ENCODE measurements around the gene HBA1. TPM values are rescaled to one million over a fixed set of nuclear protein-coding genes. Genes with fewer than 3 reads are reported as not detected.
"Not testable (repeated sequence)": the region's sequence is repeated elsewhere in the genome, so short reads cannot be mapped to it uniquely, and the experiment has no call there.

Gene HBA1
- total RNA-seq, result not detected in 2 replicates

DNA sequence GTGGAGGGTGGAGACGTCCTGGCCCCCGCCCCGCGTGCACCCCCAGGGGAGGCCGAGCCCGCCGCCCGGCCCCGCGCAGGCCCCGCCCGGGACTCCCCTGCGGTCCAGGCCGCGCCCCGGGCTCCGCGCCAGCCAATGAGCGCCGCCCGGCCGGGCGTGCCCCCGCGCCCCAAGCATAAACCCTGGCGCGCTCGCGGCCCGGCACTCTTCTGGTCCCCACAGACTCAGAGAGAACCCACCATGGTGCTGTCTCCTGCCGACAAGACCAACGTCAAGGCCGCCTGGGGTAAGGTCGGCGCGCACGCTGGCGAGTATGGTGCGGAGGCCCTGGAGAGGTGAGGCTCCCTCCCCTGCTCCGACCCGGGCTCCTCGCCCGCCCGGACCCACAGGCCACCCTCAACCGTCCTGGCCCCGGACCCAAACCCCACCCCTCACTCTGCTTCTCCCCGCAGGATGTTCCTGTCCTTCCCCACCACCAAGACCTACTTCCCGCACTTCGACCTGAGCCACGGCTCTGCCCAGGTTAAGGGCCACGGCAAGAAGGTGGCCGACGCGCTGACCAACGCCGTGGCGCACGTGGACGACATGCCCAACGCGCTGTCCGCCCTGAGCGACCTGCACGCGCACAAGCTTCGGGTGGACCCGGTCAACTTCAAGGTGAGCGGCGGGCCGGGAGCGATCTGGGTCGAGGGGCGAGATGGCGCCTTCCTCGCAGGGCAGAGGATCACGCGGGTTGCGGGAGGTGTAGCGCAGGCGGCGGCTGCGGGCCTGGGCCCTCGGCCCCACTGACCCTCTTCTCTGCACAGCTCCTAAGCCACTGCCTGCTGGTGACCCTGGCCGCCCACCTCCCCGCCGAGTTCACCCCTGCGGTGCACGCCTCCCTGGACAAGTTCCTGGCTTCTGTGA lies at the start of gene HBA1:
Gene HBA1, plus strand, starts transcription at position 204 of the 906 bp plus-strand sequence. Its CDS starts 37 bp downstream, at position 241.
- DNase-seq (ENCODE audit: low read depth in 2 of 2), result not testable (repeated sequence)

GRCh38 chr16:129075-129474 lies 47.4 kb upstream of the HBA1 start:
- no peak for DNase-seq (ENCODE audit: low read depth in 2 of 2)

- no peak for DNase-seq (ENCODE audit: low read depth in 2 of 2)
These were observed 45.8 kb upstream of the HBA1 start for GRCh38 chr16:130533-131173.

DNA sequence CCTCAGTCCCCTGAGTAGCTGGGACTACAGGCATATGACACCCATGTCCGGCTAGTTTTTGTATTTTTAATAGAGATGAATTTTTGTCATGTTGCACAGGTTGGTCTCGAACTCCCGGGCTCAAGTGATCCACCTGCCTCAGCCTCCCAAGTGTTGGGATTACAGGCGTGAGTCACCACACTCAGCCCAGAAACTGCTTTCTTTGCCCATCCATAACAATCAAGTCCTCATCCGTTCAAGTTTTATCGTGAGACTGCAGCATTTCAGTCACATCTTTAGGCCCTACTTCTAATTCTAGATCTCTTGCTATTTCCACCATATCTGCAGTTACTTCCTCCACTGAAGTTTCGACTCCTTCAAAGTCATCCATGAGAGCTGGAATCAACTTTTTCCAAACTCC lies 44.4 kb upstream of the HBA1 start:
- DNase-seq (ENCODE audit: low read depth in 2 of 2), result no peak

DNA sequence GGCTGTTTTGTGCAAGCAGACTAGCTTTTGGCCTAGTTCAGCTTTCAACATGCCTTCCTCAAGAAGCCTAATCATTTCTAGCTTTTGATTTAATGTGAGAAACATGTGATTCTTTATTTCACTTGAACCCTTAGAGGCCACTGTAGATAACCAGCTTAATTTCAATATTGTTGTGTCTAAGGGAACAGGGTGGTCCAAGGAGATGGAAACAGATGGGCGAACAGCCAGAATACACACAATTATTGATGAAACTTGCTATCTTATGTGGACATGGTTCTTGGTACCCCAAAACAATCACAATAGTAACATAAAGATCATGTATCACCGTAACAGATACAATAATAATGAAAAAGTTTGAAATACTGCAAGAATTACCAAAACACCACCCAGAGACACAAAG lies 42.8 kb upstream of the HBA1 start:
- no peak for DNase-seq (ENCODE audit: low read depth in 2 of 2)

DNA sequence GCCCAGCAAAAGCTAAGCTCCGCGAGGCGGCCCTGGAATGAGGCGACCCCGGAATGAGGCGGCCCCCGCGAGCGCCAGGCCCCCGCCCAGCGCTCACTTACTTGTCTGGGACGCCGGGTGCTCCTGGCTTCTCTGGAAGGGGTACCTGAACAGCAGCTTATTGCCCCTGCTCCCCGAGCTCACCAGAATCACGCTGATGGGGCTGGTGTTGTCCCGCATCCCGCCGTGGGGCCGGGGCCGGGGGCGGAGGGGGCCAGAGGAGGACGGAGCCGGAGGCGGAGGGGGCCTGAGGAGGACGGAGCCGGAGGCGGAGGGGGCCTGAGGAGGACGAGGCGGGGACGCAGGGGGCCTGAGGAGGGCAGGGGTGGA lies 38.4 kb upstream of the HBA1 start:
- DNase-seq (ENCODE audit: low read depth in 2 of 2), result peak; percentile 13 to 22

DNA sequence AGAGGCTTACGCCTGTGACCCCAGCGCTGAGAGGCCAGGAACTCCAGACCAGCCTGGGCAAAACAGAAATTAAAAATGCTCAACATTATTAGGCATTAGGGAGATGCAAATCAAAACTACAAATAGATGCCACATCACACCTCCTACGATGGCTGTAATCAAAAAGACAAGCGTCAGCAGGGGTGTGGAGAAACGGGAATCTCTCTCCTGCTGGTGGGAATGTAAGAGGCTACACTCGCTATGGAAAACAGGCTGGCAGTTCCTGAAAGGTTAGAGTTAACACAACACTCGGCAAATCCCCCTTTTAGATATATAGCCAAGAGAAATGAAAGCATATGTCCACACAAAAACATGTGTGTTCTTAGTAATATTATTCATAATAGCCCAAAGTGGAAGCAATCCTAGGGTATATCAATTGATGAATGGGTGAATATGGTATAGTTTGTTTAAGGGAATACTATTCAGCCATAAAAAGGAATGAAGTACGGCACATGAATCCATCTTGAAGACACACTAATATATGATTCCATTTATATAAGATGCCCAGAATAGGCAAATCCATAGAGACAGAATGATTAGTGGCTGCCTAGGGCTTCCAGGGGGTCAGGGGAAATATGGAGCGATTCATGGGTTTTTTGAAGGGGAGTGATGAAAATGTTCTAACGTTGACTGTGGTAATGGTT lies 36.2 kb upstream of the HBA1 start:
- DNase-seq (ENCODE audit: low read depth in 2 of 2), result no peak

DNA sequence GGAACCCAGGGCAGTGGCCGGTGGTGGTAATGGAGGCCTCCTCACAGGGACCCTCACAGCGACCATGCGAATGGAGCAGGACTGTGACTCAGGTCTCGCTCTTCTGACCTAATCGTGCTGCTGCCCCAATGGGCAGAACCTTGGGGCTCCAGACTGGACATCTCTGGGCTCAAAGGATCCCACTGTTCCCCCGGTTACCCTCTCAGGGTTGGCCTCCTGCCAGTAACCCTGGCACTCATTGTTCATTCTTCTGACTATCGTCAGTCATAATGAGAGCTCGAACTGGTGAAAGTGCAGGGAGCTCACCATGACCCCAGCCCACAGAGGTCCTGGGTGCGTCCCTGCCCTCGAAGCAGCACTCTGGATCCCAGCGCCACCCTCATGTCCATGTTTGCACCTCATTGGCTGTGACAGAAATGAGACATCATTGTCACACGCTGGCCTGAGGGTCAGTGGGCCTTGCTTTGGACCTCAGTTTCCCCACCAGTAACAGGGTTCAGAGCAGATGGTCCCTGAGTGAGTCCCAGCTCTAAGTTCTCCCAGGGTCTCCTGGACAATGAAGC lies 34.0 kb upstream of the HBA1 start:
- no peak for DNase-seq (ENCODE audit: low read depth in 2 of 2)

GRCh38 chr16:143047-143446 lies 33.4 kb upstream of the HBA1 start:
- no peak for DNase-seq (ENCODE audit: low read depth in 2 of 2)

GRCh38 chr16:143456-143855 lies 33.0 kb upstream of the HBA1 start:
- no peak for DNase-seq (ENCODE audit: low read depth in 2 of 2)

- no peak for DNase-seq (ENCODE audit: low read depth in 2 of 2)
These were observed 31.7 kb upstream of the HBA1 start for GRCh38 chr16:144797-145252.

- DNase-seq (ENCODE audit: low read depth in 2 of 2), result no peak
These were observed 29.8 kb upstream of the HBA1 start for GRCh38 chr16:146646-147045.

GRCh38 chr16:149024-149660 lies 27.3 kb upstream of the HBA1 start:
- no peak for DNase-seq (ENCODE audit: low read depth in 2 of 2)

- no peak for DNase-seq (ENCODE audit: low read depth in 2 of 2)
These were observed 24.0 kb upstream of the HBA1 start, which contains the start of gene HBZ for GRCh38 chr16:152141-153128. Gene HBZ, plus strand, starts transcription at chr16:152644. Its CDS starts 266 bp downstream, at chr16:152910.

DNA sequence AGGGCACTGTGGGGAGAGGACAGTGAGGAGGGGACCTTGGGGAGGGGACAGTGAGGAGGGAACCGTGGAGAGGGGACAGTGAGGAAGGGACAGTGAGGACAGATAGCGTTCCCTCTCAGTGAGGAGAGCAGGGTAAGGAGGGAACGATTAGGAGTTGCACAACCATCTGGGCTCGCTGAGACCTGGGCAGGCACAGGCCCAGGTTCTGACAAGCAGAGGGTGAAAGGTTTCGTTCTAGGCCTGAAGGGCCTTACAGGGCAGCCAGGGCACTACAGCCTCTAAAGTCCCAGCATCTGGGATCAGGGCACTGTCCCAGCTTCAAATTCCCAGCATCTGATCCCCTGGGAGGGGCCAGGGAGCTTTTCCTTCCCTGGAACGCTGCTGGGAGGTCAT lies 23.4 kb upstream of the HBA1 start:
- DNase-seq (ENCODE audit: low read depth in 2 of 2), result not testable (repeated sequence)

DNA sequence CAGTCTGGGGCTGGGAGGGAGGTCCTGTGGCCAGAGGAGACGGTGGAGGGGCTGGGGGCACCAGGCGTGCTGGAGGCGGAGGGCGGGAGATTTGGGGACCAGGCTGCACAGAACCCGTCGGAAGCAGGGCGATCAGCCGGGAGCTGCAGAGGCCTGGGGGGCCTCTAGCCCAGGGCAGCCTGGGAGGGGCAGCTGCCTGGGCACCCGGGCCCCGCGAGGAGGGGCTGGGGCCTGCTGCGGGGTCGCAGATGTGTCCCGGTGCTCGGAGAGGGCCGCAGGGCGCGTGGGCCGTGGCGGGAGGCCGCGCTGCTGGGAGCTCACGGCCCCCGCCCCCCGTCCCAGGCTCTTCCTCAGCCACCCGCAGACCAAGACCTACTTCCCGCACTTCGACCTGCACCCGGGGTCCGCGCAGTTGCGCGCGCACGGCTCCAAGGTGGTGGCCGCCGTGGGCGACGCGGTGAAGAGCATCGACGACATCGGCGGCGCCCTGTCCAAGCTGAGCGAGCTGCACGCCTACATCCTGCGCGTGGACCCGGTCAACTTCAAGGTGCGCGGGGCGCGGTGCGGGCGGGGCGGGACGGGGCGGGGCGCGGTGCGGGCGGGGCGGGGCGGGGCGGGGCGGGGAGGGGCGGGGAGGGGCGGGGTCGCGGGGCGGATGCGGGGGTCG lies 22.8 kb upstream of the HBA1 start:
- not testable (repeated sequence) for DNase-seq (ENCODE audit: low read depth in 2 of 2)

GRCh38 chr16:154217-155030 lies 22.1 kb upstream of the HBA1 start:
- DNase-seq (ENCODE audit: low read depth in 2 of 2), result peak; percentile 22 to 27

GRCh38 chr16:155031-155398 lies 21.5 kb upstream of the HBA1 start:
- no peak for DNase-seq (ENCODE audit: low read depth in 2 of 2)
